ENCODE measurements around the gene SLC22A14. TPM values are rescaled to one million over a fixed set of nuclear protein-coding genes. Genes with fewer than 3 reads are reported as not detected.

SLC22A14 gene, protein sequence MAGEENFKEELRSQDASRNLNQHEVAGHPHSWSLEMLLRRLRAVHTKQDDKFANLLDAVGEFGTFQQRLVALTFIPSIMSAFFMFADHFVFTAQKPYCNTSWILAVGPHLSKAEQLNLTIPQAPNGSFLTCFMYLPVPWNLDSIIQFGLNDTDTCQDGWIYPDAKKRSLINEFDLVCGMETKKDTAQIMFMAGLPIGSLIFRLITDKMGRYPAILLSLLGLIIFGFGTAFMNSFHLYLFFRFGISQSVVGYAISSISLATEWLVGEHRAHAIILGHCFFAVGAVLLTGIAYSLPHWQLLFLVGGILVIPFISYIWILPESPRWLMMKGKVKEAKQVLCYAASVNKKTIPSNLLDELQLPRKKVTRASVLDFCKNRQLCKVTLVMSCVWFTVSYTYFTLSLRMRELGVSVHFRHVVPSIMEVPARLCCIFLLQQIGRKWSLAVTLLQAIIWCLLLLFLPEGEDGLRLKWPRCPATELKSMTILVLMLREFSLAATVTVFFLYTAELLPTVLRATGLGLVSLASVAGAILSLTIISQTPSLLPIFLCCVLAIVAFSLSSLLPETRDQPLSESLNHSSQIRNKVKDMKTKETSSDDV
- not detected in 2 replicates for total RNA-seq (2021)
- long read RNA-seq: 0 reads

DNA sequence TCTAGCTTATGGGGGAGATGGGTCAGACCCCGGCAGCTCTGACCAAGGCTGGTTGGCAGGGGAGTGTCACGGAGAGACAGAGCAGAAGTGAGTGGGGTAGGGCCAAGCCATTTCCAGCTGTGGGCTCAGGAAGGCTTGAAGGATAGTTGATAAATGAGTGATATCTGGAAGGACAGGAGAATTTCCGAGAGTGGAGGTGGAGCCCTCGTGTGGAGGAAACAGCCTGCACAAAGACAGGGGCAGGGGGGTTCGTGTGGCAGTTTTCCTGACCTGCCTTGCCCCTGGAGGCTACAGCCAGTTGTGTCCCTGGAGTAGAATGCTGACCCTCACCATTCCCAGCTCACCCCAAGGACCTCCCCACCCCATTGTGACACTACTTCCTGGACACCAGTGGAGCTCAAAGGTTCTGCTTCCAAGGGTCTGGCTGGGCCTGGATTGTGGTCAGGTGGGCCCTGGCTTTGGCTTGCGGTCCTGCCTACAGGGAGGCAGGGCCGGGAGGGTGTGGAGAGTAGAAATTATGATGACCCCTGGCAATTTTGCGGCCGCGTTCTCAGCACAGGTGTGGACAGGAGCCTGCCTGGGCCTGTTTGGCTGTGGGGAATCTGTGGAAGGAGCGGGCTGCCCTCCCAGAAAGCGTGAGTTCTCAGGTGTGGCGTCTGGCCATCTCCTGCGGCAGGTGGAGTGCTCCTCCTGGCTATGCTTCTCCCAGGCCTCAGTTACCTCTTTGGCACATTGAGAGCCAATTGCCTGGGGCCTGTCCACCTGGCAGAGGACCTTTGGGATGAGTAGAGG lies at the start of gene SLC22A14:
Gene SLC22A14 (plus strand): TSS at position 400 of the 792 bp plus-strand sequence. CDS start 23,733 bp downstream, outside the sequence.
- no peak within 1 kb of the TSS for H3T11ph ChIP-seq (ENCODE audit: low read length)
- H3K4me2 ChIP-seq (ENCODE audit: insufficient read depth, insufficient read length, low read length): no peak within 1 kb of the TSS
- no peaks in the 10 kb centered on the region for H3K9me3 ChIP-seq (ENCODE audit: control insufficient read depth, low read depth, low read length)
- no peak within 1 kb of the TSS for H3K18ac ChIP-seq (ENCODE audit: insufficient read length, low read depth, low read length)
- no peak within 1 kb of the TSS for H4K91ac ChIP-seq (ENCODE audit: insufficient read length, low read depth, low read length)
- H3K79me2 ChIP-seq (ENCODE audit: insufficient read depth, low read length): no peaks in the 10 kb centered on the region
- Mint-ChIP-seq H3K4me1 (peaks cover 7 to 9% of the 10 kb centered on the region in 2 experiments), H3K4me3 (no peak within 1 kb of the TSS; a peak in 1 of 5 replicates), H3K27ac (peak within 1 kb of the TSS in 1 of 3 experiments; percentile 18; a peak in 1 of 7 replicates), H3K9me3 (no peaks in the 10 kb centered on the region), H3K36me3 (ENCODE audit: insufficient read depth in 1 of 3, low read depth in 3 of 3) (0 out of 7 replicates have a peak, but pooled peaks cover 0 to 2% (median 0%) of the 10 kb centered on the region in 3 experiments), H3K27me3 (ENCODE audit: low read depth) (no peaks in the 10 kb centered on the region; the same call in none of the 2 replicates)
- H4K8ac ChIP-seq (replicated peaks; ENCODE audit: insufficient read length, low read depth, low read length): no peak within 1 kb of the TSS
- no peaks in the 10 kb centered on the region for H3K79me1 ChIP-seq (ENCODE audit: insufficient read depth, low read depth, low read length, poor library complexity, severe bottlenecking)
- H3K9ac ChIP-seq (ENCODE audit: extremely low read depth, insufficient read length, low read length): no peak within 1 kb of the TSS
- no peak within 1 kb of the TSS for H2BK20ac ChIP-seq (ENCODE audit: low read depth, low read length, poor library complexity, severe bottlenecking)
- peak; percentile 60 for DNase-seq
- no peak within 1 kb of the TSS for H4K5ac ChIP-seq (ENCODE audit: insufficient read length, low read depth, low read length)
- no peak within 1 kb of the TSS for H2BK12ac ChIP-seq (ENCODE audit: insufficient read length, low read depth, low read length)
- no peaks in the 10 kb centered on the region for H4K20me1 ChIP-seq (ENCODE audit: control insufficient read depth, insufficient read depth, insufficient read length)
- H2BK15ac ChIP-seq (ENCODE audit: low read depth, low read length): no peak within 1 kb of the TSS
- H2BK5ac ChIP-seq (ENCODE audit: insufficient read length, low read length): no peak within 1 kb of the TSS
- no peaks in the 10 kb centered on the region for H3K27me3 ChIP-seq (ENCODE audit: insufficient read depth, low read length)
- WGBS (ENCODE audit: extremely low coverage, insufficient read length, low lambda C conversion rate): no CpG with 5 or more reads among the region's 14 CpGs
- no peaks in the 10 kb centered on the region for H3K4me1 ChIP-seq (ENCODE audit: insufficient read depth, low read length)
- TF ChIP-seq, protein P1, sequence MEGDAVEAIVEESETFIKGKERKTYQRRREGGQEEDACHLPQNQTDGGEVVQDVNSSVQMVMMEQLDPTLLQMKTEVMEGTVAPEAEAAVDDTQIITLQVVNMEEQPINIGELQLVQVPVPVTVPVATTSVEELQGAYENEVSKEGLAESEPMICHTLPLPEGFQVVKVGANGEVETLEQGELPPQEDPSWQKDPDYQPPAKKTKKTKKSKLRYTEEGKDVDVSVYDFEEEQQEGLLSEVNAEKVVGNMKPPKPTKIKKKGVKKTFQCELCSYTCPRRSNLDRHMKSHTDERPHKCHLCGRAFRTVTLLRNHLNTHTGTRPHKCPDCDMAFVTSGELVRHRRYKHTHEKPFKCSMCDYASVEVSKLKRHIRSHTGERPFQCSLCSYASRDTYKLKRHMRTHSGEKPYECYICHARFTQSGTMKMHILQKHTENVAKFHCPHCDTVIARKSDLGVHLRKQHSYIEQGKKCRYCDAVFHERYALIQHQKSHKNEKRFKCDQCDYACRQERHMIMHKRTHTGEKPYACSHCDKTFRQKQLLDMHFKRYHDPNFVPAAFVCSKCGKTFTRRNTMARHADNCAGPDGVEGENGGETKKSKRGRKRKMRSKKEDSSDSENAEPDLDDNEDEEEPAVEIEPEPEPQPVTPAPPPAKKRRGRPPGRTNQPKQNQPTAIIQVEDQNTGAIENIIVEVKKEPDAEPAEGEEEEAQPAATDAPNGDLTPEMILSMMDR (conservative IDR thresholded peaks at IDR 0.05): peak; percentile 63
- H3K23ac ChIP-seq (ENCODE audit: insufficient read length, low read depth, low read length): no peak within 1 kb of the TSS
- H2AK5ac ChIP-seq (ENCODE audit: insufficient read length, low read length): no peak within 1 kb of the TSS
- H3K14ac ChIP-seq (ENCODE audit: insufficient read depth, low read length): no peak within 1 kb of the TSS
- no peaks in the 10 kb centered on the region for H3K23me2 ChIP-seq (ENCODE audit: insufficient read length, low read depth, low read length, poor library complexity, severe bottlenecking)
- H3K56ac ChIP-seq (ENCODE audit: insufficient read length, low read depth, low read length): no peak within 1 kb of the TSS
- no peak within 1 kb of the TSS for H3K4ac ChIP-seq (ENCODE audit: low read depth, low read length)
- no peak within 1 kb of the TSS for H2AFZ ChIP-seq (ENCODE audit: low read length)
- H3K27ac ChIP-seq (ENCODE audit: insufficient read length, low read depth, low read length): no peak within 1 kb of the TSS
- H2BK120ac ChIP-seq (ENCODE audit: low read depth, low read length, poor library complexity, severe bottlenecking): no peak within 1 kb of the TSS

Data from H9 (cell line).